GM13976 (cell line): ENCODE measurements around the gene MBOAT7.

Experiments
- DNase-seq: peaks from one replicate; pipeline ENCODE4 v3.0.0; 2012; ENCODE audit warnings: low spot score
- in situ Hi-C: fragments of 300-500 bp; cut with MboI; formaldehyde crosslinking; loops from one replicate; pipeline ENCODE4 v1.12.0; 2022; ENCODE audit warnings: low sequenced_read_pairs, mixed read lengths, inconsistent platforms; ENCODE audit not compliant: unreplicated experiment
- TF ChIP-seq, protein P1 (sequence below): IDR thresholded peaks from 2 replicates; pipeline ENCODE4 v1.5.1; 2012; ENCODE audit warnings: borderline replicate concordance, mild to moderate bottlenecking; ENCODE audit not compliant: insufficient read depth; ENCODE audit errors: extremely low read depth, missing control alignments, control extremely low read depth

Gene MBOAT7

DNA sequence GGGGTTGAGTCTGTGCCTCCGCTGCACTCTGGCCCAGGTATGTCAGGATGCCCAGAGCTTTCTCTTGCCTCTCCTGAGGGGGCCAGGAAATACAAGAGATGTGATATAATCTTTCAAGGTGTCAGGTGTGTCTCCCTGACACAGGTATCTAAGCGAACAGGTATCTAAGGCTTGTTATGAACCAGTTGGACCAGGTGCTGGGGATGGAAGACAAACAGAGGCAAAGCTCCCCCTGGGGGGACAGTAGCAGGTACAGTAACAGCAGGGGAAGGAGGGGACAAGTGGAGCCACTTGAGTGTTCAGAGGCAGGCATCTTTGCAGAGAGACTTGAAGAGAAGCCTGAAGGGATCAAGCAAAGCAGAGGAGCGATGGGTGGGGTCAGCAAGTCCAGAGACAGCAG, 32.4 kb downstream of the MBOAT7 start:
- no peak for DNase-seq
- in situ Hi-C loops = no loop called here
- TF ChIP-seq, protein P1, sequence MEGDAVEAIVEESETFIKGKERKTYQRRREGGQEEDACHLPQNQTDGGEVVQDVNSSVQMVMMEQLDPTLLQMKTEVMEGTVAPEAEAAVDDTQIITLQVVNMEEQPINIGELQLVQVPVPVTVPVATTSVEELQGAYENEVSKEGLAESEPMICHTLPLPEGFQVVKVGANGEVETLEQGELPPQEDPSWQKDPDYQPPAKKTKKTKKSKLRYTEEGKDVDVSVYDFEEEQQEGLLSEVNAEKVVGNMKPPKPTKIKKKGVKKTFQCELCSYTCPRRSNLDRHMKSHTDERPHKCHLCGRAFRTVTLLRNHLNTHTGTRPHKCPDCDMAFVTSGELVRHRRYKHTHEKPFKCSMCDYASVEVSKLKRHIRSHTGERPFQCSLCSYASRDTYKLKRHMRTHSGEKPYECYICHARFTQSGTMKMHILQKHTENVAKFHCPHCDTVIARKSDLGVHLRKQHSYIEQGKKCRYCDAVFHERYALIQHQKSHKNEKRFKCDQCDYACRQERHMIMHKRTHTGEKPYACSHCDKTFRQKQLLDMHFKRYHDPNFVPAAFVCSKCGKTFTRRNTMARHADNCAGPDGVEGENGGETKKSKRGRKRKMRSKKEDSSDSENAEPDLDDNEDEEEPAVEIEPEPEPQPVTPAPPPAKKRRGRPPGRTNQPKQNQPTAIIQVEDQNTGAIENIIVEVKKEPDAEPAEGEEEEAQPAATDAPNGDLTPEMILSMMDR = no peak

DNA sequence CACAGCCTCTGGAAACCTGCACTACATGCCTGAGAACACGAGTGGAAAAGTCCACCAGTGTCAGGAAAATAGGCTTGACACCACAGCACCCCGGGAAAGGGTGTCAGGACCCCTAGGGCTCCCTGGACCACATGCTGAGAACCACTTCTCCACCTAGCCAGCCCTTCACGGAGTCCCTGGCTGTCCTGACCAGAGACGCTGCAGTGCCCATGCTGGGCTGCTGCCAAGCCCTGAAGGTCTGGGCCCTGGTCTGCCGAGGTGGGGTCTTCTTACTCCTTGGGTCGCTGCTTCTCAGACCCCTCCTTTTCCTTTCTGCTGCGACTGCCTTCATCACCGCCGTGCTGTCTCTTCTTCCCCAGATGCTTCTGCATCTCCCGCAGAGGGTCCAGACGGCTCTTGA, 32.9 kb downstream of the MBOAT7 start:
- TF ChIP-seq, protein P1 = no peak
- DNase-seq = no peak
- in situ Hi-C loops = no loop called here

DNA sequence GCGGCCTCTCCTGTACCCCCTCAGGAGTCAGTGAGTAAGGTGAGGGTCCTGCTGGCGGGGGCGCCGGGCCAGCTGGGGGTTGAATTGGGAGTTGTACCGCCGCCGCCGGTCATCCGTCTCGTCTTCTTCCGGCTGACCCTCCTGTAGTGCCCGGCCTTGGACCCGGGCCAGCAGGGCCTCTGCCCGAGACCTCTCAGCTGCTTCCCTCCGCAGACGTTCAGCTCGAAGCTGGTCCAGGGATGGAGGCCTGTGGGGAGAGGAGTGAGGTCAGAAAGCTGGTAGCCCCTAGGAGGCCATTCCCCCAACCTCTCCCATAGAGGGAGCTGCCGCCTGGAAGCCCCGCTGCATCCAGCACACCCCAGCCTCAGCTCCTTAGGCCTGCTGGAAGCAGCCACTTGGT, 33.7 kb downstream of the MBOAT7 start:
- in situ Hi-C loops = no loop called here
- TF ChIP-seq, protein P1 = no peak
- DNase-seq = no peak

DNA sequence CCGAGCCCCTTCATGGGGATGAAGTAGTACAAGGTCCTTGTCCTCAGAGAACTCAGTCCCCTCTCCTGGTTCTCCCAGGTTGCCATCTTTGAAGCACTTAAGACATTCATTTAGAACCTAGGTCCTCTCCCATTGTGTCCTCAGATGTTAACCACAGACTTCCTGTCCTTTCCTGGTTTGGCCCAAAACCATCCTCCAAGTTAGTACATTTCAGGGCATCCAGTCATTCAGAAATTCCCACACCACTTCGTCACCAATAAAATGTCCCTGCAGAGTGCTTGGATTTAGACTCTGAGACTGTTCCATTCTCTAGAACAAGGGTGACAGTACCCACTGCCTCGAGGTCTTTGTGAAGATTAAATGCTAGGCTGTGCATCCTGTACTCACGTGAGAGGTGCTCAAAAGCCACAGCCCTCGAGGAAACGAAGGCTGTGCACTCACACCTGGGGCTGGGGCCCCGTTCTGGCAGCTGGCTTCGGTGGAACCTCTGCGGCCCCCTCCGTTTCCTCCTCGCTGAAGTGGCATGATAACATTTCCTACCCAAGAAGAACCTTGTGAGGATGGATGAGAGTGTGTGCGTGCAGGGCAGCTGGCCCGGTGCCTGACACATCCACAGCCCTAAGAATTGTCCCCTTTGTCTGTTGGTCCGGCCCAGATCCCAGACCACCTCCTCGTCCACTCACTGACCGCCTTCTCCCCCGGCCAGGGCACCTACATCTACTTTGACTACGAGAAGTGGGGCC, 34.6 kb downstream of the MBOAT7 start:
- in situ Hi-C loops = no loop called here
- no peak for DNase-seq
- TF ChIP-seq, protein P1 = no peak

DNA sequence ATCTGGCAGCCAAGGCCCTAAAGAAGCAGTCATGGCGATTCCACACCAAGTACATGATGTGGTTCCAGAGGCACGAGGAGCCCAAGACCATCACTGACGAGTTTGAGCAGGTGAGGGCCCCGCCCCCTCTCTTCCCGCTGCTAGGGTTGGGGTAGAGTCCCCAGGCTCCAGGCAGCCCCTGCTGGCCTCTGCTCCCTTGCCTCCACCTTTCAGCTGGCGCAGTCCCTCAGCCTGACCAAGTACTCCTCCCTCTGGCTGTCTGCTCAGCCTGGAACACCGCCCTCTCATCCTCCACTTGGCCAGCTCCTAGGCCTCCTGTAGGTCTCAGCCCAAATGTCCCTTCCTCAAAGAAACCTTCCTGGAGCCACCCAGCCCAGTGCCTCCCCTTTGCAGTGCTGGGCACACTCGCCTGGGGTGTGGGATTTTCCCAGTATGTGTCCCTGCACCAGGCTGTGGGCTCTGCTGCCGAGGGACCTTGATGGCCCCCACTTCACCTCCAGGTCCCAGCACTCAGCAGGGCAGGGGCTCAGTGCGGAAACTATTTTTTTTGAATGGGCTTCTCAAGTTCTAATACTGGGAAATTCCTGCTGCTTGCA, 35.6 kb downstream of the MBOAT7 start:
- TF ChIP-seq, protein P1 = no peak
- no peak for DNase-seq
- in situ Hi-C loops = no loop called here

DNA sequence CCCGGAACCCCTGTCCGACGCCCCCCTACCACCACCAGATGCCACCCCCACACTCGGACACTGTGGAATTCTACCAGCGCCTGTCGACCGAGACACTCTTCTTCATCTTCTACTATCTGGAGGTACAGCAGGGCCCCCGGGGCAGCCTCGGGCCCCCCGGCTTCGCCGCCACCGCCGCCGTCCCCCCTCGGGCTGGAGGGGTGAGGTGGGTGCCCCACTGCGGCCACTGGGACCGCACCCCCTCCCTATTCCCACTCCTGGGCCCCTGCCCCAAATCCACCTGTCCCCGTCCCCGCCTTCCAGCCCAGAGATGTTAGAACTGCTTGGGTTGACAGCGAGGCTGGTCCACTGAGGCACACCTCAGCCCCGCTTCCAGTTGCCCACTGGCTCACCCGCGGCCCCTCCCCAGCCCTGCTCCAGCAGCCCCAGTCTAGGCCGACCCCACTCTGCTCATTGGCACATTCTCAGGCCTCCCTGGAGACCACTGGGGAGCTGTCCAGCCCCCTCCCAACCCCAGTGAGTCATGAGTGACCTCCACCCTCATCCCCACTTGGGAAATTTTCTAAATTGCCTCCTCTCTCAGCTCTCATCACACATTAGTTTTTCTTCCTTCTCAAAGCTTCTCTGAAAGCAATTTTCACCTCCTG, 36.4 kb downstream of the MBOAT7 start:
- in situ Hi-C loops = no loop called here

More for the DNA sequence above, 36.4 kb downstream of the MBOAT7 start:
- TF ChIP-seq, protein P1 = no peak
- no peak for DNase-seq
